ENCODE data around the gene MAP1LC3B. TPM values are rescaled to one million over a fixed set of nuclear protein-coding genes. Genes with fewer than 3 reads are reported as not detected.

MAP1LC3B gene
- 78.6 TPM for total RNA-seq
- long read RNA-seq, transcript MAP1LC3B-201 (4 exons, 2,688 nt), result major isoform, 436 of 496 reads
- long read RNA-seq, partial matches to known transcripts, result 29 of 496 reads
- long read RNA-seq, other reads (novel, unspliced or antisense), result 26 of 496 reads

- DNase-seq (ENCODE audit: low spot score), result peak; percentile 99
Measured at GRCh38 chr16:87391950-87392820, at the start of gene MAP1LC3B. TSS of gene MAP1LC3B (plus strand) at chr16:87392336. CDS start at chr16:87392428, 92 bp downstream.

DNA sequence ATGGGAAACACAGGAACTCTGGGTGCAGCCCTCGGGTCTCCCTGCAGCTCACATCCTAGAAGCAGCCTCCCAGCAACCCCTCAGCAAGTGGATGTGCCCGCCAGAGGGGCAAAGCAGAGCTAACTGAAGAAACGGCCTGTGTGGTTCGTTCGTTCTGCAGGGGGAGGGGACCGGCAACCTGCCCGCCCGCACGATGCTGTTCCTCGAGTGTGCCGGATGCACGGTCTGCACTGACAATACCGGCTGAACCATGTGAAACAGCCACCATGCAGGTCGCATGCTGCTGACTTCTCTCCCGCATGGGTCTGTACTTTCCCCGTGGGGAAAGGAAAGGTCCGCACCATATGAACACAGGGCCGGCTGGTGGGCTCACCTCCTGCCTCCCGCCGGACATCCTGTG lies 49.6 kb upstream of the MAP1LC3B start:
- DNase-seq (ENCODE audit: low spot score), result no peak

GRCh38 chr16:87342978-87343752 lies 49.0 kb upstream of the MAP1LC3B start:
- no peak for DNase-seq (ENCODE audit: low spot score)

- no peak for DNase-seq (ENCODE audit: low spot score)
Measured at GRCh38 chr16:87343753-87344050, 48.4 kb upstream of the MAP1LC3B start.

GRCh38 chr16:87344165-87344930 lies 47.8 kb upstream of the MAP1LC3B start:
- DNase-seq (ENCODE audit: low spot score), result no peak

DNA sequence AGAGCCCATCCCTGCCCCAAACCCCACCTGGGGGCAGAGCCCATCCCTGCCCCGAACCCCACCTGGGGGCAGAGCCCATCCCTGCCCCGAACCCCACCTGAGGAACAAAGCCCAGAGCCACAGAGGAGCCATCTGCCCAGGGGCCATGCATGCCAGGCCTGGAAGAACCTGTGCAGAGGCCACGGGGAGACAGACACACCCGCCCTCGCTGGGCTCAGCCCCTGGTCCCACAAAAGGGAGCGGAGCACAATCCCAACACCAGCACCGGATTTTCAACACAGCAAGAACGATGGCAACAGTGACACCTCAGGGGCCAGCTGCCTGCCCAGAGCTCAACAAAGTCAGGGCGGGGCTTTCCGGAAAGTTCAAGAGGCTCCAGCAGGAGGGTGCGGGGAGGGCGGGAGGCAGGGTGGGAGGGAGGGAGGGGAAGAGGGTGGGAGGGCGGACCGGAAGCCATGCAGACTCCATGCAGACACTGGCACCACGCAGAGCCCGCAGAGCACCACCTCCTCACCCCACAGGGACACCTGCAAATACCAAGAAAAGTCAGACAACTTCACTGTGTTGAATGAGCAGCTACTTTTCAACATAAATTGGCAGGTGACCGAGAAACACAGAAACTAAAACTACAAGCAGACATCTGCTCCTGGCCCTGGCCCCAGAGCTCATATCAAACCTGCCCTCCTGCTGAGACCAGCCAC lies 47.1 kb upstream of the MAP1LC3B start:
- no peak for DNase-seq (ENCODE audit: low spot score)

DNA sequence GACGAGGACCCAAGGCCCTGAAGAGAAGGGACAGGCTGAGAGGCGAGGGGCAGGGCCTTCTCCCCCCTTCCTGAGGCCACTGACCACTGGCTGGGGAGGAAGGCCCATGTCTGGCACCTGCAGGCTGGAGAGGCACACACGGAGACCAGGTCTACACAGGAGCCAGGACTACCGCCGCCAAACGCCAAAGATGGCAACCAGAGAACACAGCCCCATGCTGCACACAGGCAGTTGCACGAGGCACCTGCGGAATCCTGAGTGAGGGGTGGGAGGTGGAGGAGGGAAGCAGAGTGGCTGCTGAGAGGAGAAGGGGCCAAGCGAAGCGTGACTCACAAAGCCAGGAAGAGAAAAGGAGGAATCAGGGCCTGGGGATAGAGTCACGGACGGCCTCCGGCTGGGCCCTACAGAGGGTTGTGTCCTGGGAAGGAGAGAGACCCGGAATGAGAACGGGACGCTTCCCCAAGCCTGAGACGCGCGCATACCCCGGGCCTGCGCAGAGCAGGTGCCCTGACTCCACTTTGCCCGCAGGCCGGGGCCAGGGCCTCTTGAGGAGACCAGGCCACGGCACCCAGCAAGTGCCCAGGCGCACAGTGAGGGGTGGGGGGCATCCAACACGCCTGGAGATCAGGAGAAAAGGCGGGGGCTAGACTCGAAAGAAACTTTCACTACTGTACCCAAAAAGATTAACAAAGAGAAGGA lies 46.3 kb upstream of the MAP1LC3B start:
- DNase-seq (ENCODE audit: low spot score), result no peak

DNA sequence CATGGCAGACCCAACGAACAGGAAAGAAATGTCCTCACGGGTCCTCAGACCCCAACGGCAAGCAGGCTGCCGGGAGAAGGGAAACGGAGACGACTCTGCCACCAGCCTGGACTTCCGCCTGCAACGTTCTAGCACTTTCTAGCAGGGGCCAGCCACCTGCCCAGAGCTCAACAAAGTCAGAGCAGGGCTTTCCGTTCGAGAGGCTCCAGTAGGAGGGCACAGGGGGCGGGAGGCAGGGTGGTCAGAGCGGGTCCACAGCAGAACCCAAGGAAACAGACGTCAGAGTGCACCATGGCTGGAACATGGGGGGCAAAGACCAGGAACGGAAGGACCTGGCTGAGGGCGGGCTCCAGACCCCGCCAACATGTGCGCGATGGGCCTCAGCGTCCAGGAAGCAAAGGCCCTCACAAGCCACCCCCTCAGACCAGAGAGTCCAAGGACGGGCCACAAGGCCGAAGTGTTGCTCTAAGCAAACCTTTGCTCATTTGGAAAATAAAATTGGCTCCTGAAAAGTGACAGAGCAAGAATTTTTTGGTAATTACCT lies 45.5 kb upstream of the MAP1LC3B start:
- DNase-seq (ENCODE audit: low spot score), result no peak

GRCh38 chr16:87347932-87348615 lies 44.1 kb upstream of the MAP1LC3B start:
- DNase-seq (ENCODE audit: low spot score), result no peak

DNA sequence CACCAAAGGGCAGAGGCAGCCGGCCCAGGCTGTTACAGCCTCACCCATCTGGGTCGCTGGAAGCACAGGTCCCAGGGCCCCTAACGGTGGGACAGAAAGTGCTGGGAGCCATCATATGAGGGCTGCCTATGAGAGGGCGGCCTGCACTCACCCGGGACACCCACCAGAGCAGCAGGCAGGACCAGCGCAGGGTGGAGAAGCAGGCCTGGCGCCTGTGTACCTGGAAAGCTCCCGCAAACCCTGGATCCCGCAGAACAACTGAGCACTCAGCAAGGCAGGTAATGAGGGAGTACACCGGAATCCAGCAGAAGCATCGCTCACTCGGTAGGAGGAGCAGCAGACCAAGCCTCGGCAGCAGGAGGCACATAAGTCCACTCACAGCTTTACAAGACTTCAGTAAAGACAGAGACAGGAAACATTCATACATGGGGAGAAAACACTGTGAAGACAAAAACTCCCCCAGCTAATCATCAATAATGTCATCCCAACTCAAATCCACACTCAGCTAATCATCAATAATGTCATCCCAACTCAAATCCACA lies 43.4 kb upstream of the MAP1LC3B start:
- no peak for DNase-seq (ENCODE audit: low spot score)

GRCh38 chr16:87350031-87350430 lies 42.1 kb upstream of the MAP1LC3B start:
- DNase-seq (ENCODE audit: low spot score), result no peak

- no peak for DNase-seq (ENCODE audit: low spot score)
Measured at GRCh38 chr16:87350681-87351319, 41.3 kb upstream of the MAP1LC3B start.

DNA sequence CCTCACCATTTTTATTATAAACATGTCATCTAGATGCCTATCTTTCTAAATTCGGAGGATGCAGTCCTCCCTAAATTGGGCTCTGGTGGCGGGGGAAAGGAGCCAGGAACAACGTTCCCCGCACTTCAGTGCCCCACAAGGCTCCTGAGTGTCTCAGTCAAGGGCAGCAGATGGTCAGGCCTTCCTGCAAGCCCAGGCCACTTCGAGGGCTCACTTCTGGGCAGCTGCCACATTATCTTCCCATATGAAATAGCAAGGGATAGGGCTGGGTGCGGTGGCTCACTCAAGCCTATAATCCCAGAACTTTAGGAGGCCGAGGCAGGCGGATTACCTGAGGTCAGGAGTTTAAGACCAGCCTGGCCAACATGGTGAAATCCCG lies 40.8 kb upstream of the MAP1LC3B start:
- DNase-seq (ENCODE audit: low spot score), result no peak

- no peak for DNase-seq (ENCODE audit: low spot score)
Measured at GRCh38 chr16:87352818-87353217, 39.3 kb upstream of the MAP1LC3B start.

- DNase-seq (ENCODE audit: low spot score), result no peak
Measured at GRCh38 chr16:87353613-87354012, 38.5 kb upstream of the MAP1LC3B start.

GRCh38 chr16:87356491-87356853 lies 35.7 kb upstream of the MAP1LC3B start:
- DNase-seq (ENCODE audit: low spot score), result no peak

DNA sequence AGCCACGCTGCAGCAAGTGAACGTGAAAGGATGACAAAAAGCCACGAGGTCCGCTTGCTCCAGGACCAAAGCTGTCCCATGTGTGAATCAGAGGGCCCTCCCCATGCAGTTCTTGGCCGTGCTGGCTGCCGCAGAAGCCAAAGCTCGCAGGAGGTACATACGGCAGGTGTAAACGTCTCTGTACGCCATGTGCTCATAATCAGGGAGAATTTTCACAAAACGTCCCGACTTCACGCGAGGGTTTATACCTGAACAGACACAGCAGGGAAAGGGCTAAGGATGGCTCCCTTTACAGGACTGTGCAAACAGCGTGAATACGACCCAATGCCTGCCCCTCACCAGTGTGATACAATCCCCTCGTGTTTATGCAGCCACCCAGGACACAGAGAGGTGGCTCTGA lies 33.9 kb upstream of the MAP1LC3B start:
- no peak for DNase-seq (ENCODE audit: low spot score)

- no peak for DNase-seq (ENCODE audit: low spot score)
Measured at GRCh38 chr16:87358696-87359095, 33.4 kb upstream of the MAP1LC3B start.

GRCh38 chr16:87359121-87359520 lies 33.0 kb upstream of the MAP1LC3B start:
- DNase-seq (ENCODE audit: low spot score), result no peak

All from mesenteric fat pad (tissue), 1 donor.